Progenitor cell of endocrine pancreas (in vitro differentiated cells): ENCODE results near the gene NFIC. TPM values are rescaled to one million over a fixed set of nuclear protein-coding genes. Genes with fewer than 3 reads are reported as not detected.
"Not testable (repeated sequence)": the region's sequence is repeated elsewhere in the genome, so short reads cannot be mapped to it uniquely, and the experiment has no call there.

Source experiments
- DNase-seq: peaks from one replicate; pipeline ENCODE4 v3.0.0; 2021; ENCODE audit warnings: low spot score; ENCODE audit not compliant: unreplicated experiment
- H3K27ac Mint-ChIP-seq: 2 replicates; pipeline ENCODE4 v1.8.0; 2021; ENCODE audit warnings: mild to moderate bottlenecking, moderate library complexity, mixed read lengths
- H3K27me3 Mint-ChIP-seq: 2 replicates; pipeline ENCODE4 v1.8.0; 2021; ENCODE audit warnings: mixed read lengths
- H3K36me3 Mint-ChIP-seq: 2 replicates; pipeline ENCODE4 v1.8.0; 2022; ENCODE audit warnings: mixed read lengths; ENCODE audit not compliant: insufficient read depth
- H3K4me1 Mint-ChIP-seq: 2 replicates; pipeline ENCODE4 v1.8.0; 2021; ENCODE audit warnings: low read depth, mixed read lengths
- H3K4me3 Mint-ChIP-seq: 2 replicates; pipeline ENCODE4 v1.8.0; 2021; ENCODE audit warnings: low read depth, mild to moderate bottlenecking, moderate library complexity, mixed read lengths
- H3K9me3 Mint-ChIP-seq: 2 replicates; pipeline ENCODE4 v1.8.0; 2021; ENCODE audit warnings: low read depth, mixed read lengths
- CTCF ChIP-seq: fragments of 200-600 bp; sonication (generic); IDR thresholded peaks from one replicate; pipeline ENCODE4 v1.5.0; 2021; ENCODE audit warnings: antibody characterized with exemption, mild to moderate bottlenecking; ENCODE audit not compliant: unreplicated experiment
- total RNA-seq: library from RNA; stranded (reverse); gene quantifications from 2 replicates; pipeline ENCODE4 v1.2.1, GENCODE V29; 2021

Gene NFIC
- total RNA-seq, 1 donor from 2014 or later: 6.8 TPM

GRCh38 chr19:3325451-3325850 is 40.9 kb upstream of the NFIC start:
- H3K9me3 Mint-ChIP-seq: no peaks in the 10 kb centered on the region
- no peaks in the 10 kb centered on the region for H3K36me3 Mint-ChIP-seq
- no peak overlapping the region for H3K4me3 Mint-ChIP-seq
- no peak for DNase-seq
- H3K27me3 Mint-ChIP-seq: peaks cover 47% of the 10 kb centered on the region
- H3K4me1 Mint-ChIP-seq: no peaks in the 10 kb centered on the region
- TF ChIP-seq CTCF: no peak
- no peak overlapping the region for H3K27ac Mint-ChIP-seq

GRCh38 chr19:3328743-3329142 is 37.6 kb upstream of the NFIC start:
- Mint-ChIP-seq H3K27me3 (peaks cover 49% of the 10 kb centered on the region), H3K27ac (no peak overlapping the region), H3K9me3 (no peaks in the 10 kb centered on the region), H3K36me3 (no peaks in the 10 kb centered on the region), H3K4me1 (no peaks in the 10 kb centered on the region), H3K4me3 (no peak overlapping the region)
- no peak for DNase-seq
- no peak for TF ChIP-seq CTCF

GRCh38 chr19:3330047-3330446 is 36.3 kb upstream of the NFIC start:
- peaks cover 55% of the 10 kb centered on the region for H3K27me3 Mint-ChIP-seq
- H3K36me3 Mint-ChIP-seq: no peaks in the 10 kb centered on the region
- no peak overlapping the region for H3K4me3 Mint-ChIP-seq
- TF ChIP-seq CTCF: no peak
- no peaks in the 10 kb centered on the region for H3K9me3 Mint-ChIP-seq
- DNase-seq: no peak
- H3K4me1 Mint-ChIP-seq: no peaks in the 10 kb centered on the region
- no peak overlapping the region for H3K27ac Mint-ChIP-seq

- H3K9me3 Mint-ChIP-seq, H3K4me1 Mint-ChIP-seq, H3K4me3 Mint-ChIP-seq, DNase-seq, H3K36me3 Mint-ChIP-seq, H3K27ac Mint-ChIP-seq: not testable (repeated sequence)
- peaks cover 61% of the 10 kb centered on the region for H3K27me3 Mint-ChIP-seq
Measured at GRCh38 chr19:3332232-3332631, 34.2 kb upstream of the NFIC start.

GRCh38 chr19:3333020-3333583 is 33.3 kb upstream of the NFIC start:
- Mint-ChIP-seq H3K4me1 (no peaks in the 10 kb centered on the region), H3K27me3 (peaks cover 61% of the 10 kb centered on the region), H3K36me3 (no peaks in the 10 kb centered on the region), H3K9me3 (no peaks in the 10 kb centered on the region), H3K27ac (no peak overlapping the region), H3K4me3 (no peak overlapping the region)
- DNase-seq: no peak
- no peak for TF ChIP-seq CTCF

GRCh38 chr19:3333662-3334061 is 32.7 kb upstream of the NFIC start:
- no peak overlapping the region for H3K4me3 Mint-ChIP-seq
- H3K9me3 Mint-ChIP-seq: no peaks in the 10 kb centered on the region
- no peak for DNase-seq
- no peaks in the 10 kb centered on the region for H3K36me3 Mint-ChIP-seq
- no peak for TF ChIP-seq CTCF
- no peak overlapping the region for H3K27ac Mint-ChIP-seq
- no peaks in the 10 kb centered on the region for H3K4me1 Mint-ChIP-seq
- peaks cover 56% of the 10 kb centered on the region for H3K27me3 Mint-ChIP-seq

- not testable (repeated sequence) for H3K4me1 Mint-ChIP-seq, H3K4me3 Mint-ChIP-seq, DNase-seq
Measured at GRCh38 chr19:3334749-3335430, 31.5 kb upstream of the NFIC start.

More at GRCh38 chr19:3334749-3335430, 31.5 kb upstream of the NFIC start:
- H3K27me3 Mint-ChIP-seq: peaks cover 50% of the 10 kb centered on the region
- not testable (repeated sequence) for H3K36me3 Mint-ChIP-seq, H3K27ac Mint-ChIP-seq, H3K9me3 Mint-ChIP-seq
